ENCODE data around the gene TRIM33. TPM values are rescaled to one million over a fixed set of nuclear protein-coding genes. Genes with fewer than 3 reads are reported as not detected.
A peak's percentile ranks its signal among the peaks of the same experiment; 100 is the strongest.
"Not testable (repeated sequence)": the region's sequence is repeated elsewhere in the genome, so short reads cannot be mapped to it uniquely, and the experiment has no call there.

TRIM33 gene
- total and polyA plus RNA-seq, 2 experiments from 2014 or later: 27.5 to 41.1 TPM

DNA sequence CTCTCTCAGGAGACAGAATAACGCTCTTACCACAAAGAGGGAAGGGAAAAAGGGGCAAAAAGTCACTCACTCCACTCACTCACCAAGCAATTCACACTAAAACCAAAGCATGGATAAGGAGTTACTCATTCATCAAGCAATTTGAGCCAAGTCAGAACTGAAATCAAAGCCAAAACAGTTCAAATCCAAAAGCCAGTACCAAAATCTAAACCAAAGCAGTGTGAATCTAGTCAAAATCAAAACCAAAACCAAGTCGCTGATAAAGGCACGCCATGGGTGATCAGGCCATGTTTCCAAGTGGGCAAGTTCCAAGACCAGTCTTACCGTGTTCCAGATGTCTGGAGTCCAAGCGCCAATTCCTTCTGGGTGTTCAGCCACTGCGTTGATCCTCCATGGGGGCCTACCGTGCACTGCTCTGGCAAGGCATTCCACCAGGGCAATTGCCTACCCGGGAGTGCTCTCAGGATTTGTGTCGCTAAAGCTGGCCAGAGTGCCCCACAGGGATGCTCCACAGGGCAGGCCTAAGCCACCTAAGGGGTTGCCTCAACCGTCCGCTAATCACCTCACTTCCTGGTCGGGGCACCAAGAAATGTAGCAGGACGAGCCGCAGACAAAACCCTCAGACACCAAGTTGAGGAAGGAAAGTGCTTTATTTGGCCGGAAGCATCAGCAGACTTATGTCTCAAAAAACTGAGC, 142.3 kb downstream of the TRIM33 start:
- H3K36me3 ChIP-seq (replicated peaks; ENCODE audit: insufficient read depth, low read depth): no peaks in the 10 kb centered on the region
- H3K4me1 ChIP-seq (ENCODE audit: insufficient read depth): no peaks in the 10 kb centered on the region
- no peaks in the 10 kb centered on the region for H3K79me2 ChIP-seq
- no peaks in the 10 kb centered on the region for H3K9me3 ChIP-seq (ENCODE audit: low read depth)
- no peaks in the 10 kb centered on the region for H3K9me2 ChIP-seq (replicated peaks; ENCODE audit: insufficient read depth)
- peak overlapping the region; percentile 35 for H3K27ac ChIP-seq
- WGBS (ENCODE audit: low lambda C conversion rate, missing lambda C conversion rate): 90% methylated on average over 15 of the region's 15 CpGs
- no peak overlapping the region for H2AFZ ChIP-seq
- H4K20me1 ChIP-seq (ENCODE audit: insufficient read depth, poor library complexity, severe bottlenecking): no peaks in the 10 kb centered on the region
- no peaks in the 10 kb centered on the region for H3K27me3 ChIP-seq
- H3K4me3 ChIP-seq: no peak overlapping the region
- TF ChIP-seq, protein P1, sequence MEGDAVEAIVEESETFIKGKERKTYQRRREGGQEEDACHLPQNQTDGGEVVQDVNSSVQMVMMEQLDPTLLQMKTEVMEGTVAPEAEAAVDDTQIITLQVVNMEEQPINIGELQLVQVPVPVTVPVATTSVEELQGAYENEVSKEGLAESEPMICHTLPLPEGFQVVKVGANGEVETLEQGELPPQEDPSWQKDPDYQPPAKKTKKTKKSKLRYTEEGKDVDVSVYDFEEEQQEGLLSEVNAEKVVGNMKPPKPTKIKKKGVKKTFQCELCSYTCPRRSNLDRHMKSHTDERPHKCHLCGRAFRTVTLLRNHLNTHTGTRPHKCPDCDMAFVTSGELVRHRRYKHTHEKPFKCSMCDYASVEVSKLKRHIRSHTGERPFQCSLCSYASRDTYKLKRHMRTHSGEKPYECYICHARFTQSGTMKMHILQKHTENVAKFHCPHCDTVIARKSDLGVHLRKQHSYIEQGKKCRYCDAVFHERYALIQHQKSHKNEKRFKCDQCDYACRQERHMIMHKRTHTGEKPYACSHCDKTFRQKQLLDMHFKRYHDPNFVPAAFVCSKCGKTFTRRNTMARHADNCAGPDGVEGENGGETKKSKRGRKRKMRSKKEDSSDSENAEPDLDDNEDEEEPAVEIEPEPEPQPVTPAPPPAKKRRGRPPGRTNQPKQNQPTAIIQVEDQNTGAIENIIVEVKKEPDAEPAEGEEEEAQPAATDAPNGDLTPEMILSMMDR (IDR thresholded peaks at IDR 0.05; ENCODE audit: poor library complexity): no peak
- TF ChIP-seq EZH2phosphoT487 (IDR thresholded peaks at IDR 0.05; ENCODE audit: low read depth, severe bottlenecking, unreplicated experiment): no peak
- TF ChIP-seq EZH2 (IDR thresholded peaks at IDR 0.05; ENCODE audit: borderline replicate concordance): no peak
- no peak for DNase-seq (ENCODE audit: low spot score)
- no peak overlapping the region for H3K4me2 ChIP-seq

DNA sequence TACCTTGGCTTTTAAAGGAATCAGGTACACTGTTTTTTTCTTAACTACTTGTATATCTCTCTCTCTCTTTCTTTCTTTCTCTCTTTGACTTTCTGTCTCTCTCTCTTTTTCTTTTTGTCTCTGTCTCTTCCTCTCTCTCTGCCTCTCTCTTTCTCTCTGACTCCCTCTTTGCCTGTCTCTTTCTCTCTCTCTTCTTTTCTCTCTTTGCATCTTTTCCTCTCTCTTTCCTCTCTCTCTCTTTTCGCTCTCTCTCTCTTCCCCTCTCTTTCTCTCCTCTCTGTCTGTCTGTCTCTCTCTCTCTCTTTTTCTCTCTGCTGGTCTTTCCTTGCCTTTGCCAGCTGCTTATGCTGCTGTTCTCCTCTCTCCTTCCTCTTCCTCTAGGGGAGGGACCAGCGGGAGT, 143.2 kb downstream of the TRIM33 start:
- Histone ChIP-seq H3K4me1 (ENCODE audit: insufficient read depth) (no peaks in the 10 kb centered on the region), H3K9me3 (ENCODE audit: low read depth) (no peaks in the 10 kb centered on the region), H3K4me3 (no peak overlapping the region), H3K27me3 (no peaks in the 10 kb centered on the region), H3K27ac (no peak overlapping the region), H2AFZ (no peak overlapping the region), H3K4me2 (no peak overlapping the region), H3K9me2 (replicated peaks; ENCODE audit: insufficient read depth) (no peaks in the 10 kb centered on the region), H3K79me2 (no peaks in the 10 kb centered on the region), H3K36me3 (replicated peaks; ENCODE audit: insufficient read depth, low read depth) (no peaks in the 10 kb centered on the region), H4K20me1 (ENCODE audit: insufficient read depth, poor library complexity, severe bottlenecking) (no peaks in the 10 kb centered on the region)
- WGBS (ENCODE audit: low lambda C conversion rate, missing lambda C conversion rate): 73% methylated on average over 1 of the region's 2 CpGs
- TF ChIP-seq, protein P1 (IDR thresholded peaks at IDR 0.05; ENCODE audit: poor library complexity): no peak
- no peak for DNase-seq (ENCODE audit: low spot score)

DNA sequence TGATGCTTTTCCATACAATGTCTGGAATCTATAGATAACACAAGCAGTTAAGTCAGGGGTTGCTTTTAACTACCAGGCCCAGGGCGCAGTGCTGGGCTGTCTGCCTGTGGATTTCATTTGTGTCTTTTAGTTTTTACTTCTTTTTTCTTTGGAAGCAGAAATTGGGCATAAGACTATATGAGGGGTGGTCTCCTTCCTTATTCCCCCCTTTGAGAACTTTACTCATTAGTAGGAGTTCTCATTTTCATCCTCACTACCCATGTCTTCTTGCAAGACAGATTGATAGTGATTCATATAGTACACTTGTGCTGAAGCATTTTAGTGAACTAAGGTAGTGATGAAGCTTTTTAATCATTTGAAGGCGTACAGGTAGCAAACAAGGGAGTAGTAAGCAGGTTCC, 147.8 kb downstream of the TRIM33 start:
- H2AFZ ChIP-seq; H3K9me2 ChIP-seq (replicated peaks; ENCODE audit: insufficient read depth); H3K27me3 ChIP-seq; DNase-seq (ENCODE audit: low spot score); H3K9me3 ChIP-seq (ENCODE audit: low read depth); H3K4me1 ChIP-seq (ENCODE audit: insufficient read depth); H3K4me2 ChIP-seq; H3K4me3 ChIP-seq; H3K79me2 ChIP-seq; H3K36me3 ChIP-seq (replicated peaks; ENCODE audit: insufficient read depth, low read depth); H3K27ac ChIP-seq; H4K20me1 ChIP-seq (ENCODE audit: insufficient read depth, poor library complexity, severe bottlenecking): not testable (repeated sequence)
- WGBS (ENCODE audit: low lambda C conversion rate, missing lambda C conversion rate): 83% methylated on average over 2 of the region's 2 CpGs

DNA sequence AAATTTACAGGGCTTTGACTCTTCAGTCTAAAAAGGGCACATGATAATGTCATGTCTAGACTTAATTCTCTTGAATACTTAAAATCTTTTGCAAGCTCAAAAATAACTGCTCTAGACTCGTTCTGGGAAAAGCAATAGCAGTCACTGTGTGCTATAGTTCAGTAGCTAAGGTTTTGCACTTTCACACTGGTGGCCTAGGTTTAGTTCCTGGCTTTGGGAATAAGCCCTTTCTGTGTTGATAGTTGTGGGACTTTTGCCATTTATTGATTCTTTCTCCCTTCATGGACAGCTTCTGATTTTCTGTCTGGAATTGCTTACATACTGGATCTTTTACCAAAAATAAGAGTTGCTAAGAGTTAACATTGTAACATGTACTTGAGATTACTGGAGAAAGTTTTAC, 151.2 kb downstream of the TRIM33 start:
- no peak overlapping the region for H3K27ac ChIP-seq
- H3K36me3 ChIP-seq (replicated peaks; ENCODE audit: insufficient read depth, low read depth): no peaks in the 10 kb centered on the region
- no peaks in the 10 kb centered on the region for H3K27me3 ChIP-seq
- no peak for TF ChIP-seq EZH2 (IDR thresholded peaks at IDR 0.05; ENCODE audit: borderline replicate concordance)
- TF ChIP-seq, protein P1 (IDR thresholded peaks at IDR 0.05; ENCODE audit: poor library complexity): no peak
- TF ChIP-seq EZH2phosphoT487 (IDR thresholded peaks at IDR 0.05; ENCODE audit: low read depth, severe bottlenecking, unreplicated experiment): no peak
- H3K4me2 ChIP-seq: no peak overlapping the region
- no peaks in the 10 kb centered on the region for H4K20me1 ChIP-seq (ENCODE audit: insufficient read depth, poor library complexity, severe bottlenecking)
- DNase-seq (ENCODE audit: low spot score): no peak
- no peaks in the 10 kb centered on the region for H3K4me1 ChIP-seq (ENCODE audit: insufficient read depth)
- H3K9me3 ChIP-seq (ENCODE audit: low read depth): no peaks in the 10 kb centered on the region
- H3K4me3 ChIP-seq: no peak overlapping the region
- no peaks in the 10 kb centered on the region for H3K79me2 ChIP-seq
- WGBS (ENCODE audit: low lambda C conversion rate, missing lambda C conversion rate): 84% methylated on average over 1 of the region's 1 CpG
- H3K9me2 ChIP-seq (replicated peaks; ENCODE audit: insufficient read depth): no peaks in the 10 kb centered on the region
- H2AFZ ChIP-seq: no peak overlapping the region
